Measurements from ENCODE around the gene BCL11B.

BCL11B gene

GRCh38 chr14:99271951-99272631 lies at the start of gene BCL11B:
BCL11B (minus strand) TSS chr14:99272197; CDS start chr14:99271218, 979 bp downstream.
- DNase-seq (ENCODE audit: low spot score): peak; percentile 98

- no peak for DNase-seq (ENCODE audit: low spot score)
These were observed 49.4 kb upstream of the BCL11B start for GRCh38 chr14:99321236-99321925.

GRCh38 chr14:99320621-99321235 lies 48.7 kb upstream of the BCL11B start:
- DNase-seq (ENCODE audit: low spot score): no peak

GRCh38 chr14:99320105-99320572 lies 48.1 kb upstream of the BCL11B start:
- DNase-seq (ENCODE audit: low spot score): peak; percentile 71

- DNase-seq (ENCODE audit: low spot score): no peak
These were observed 46.9 kb upstream of the BCL11B start for GRCh38 chr14:99318959-99319295.

GRCh38 chr14:99318091-99318958 lies 46.3 kb upstream of the BCL11B start:
- no peak for DNase-seq (ENCODE audit: low spot score)

GRCh38 chr14:99317231-99318090 lies 45.5 kb upstream of the BCL11B start:
- DNase-seq (ENCODE audit: low spot score): no peak

GRCh38 chr14:99316281-99317163 lies 44.5 kb upstream of the BCL11B start:
- peak; percentile 92 for DNase-seq (ENCODE audit: low spot score)

- DNase-seq (ENCODE audit: low spot score): no peak
These were observed 43.2 kb upstream of the BCL11B start for GRCh38 chr14:99315197-99315596.

- DNase-seq (ENCODE audit: low spot score): no peak
These were observed 42.6 kb upstream of the BCL11B start for GRCh38 chr14:99314623-99315022.

- DNase-seq (ENCODE audit: low spot score): no peak
These were observed 41.2 kb upstream of the BCL11B start for GRCh38 chr14:99313234-99313633.

- DNase-seq (ENCODE audit: low spot score): no peak
These were observed 40.1 kb upstream of the BCL11B start for GRCh38 chr14:99312106-99312505.

- DNase-seq (ENCODE audit: low spot score): no peak
These were observed 37.3 kb upstream of the BCL11B start for GRCh38 chr14:99309220-99309766.

GRCh38 chr14:99304208-99304607 lies 32.2 kb upstream of the BCL11B start:
- DNase-seq (ENCODE audit: low spot score): no peak

GRCh38 chr14:99300190-99300589 lies 28.2 kb upstream of the BCL11B start:
- no peak for DNase-seq (ENCODE audit: low spot score)

- no peak for DNase-seq (ENCODE audit: low spot score)
These were observed 24.5 kb upstream of the BCL11B start for GRCh38 chr14:99296517-99296916.

- DNase-seq (ENCODE audit: low spot score): no peak
These were observed 17.6 kb upstream of the BCL11B start for GRCh38 chr14:99289394-99290189.

GRCh38 chr14:99288948-99289347 lies 17.0 kb upstream of the BCL11B start:
- DNase-seq (ENCODE audit: low spot score): no peak
